HG03103 (cell line): ENCODE data around the gene PTH1R.

Experiments
- ATAC-seq: cut with Tn5 transposase; IDR thresholded peaks from one replicate; pipeline ENCODE4 v1.9.1; 2021; ENCODE audit warnings: low read depth; ENCODE audit not compliant: unreplicated experiment

PTH1R gene

GRCh38 chr3:46849686-46850467 lies 27.6 kb upstream of the PTH1R start:
- no peak for ATAC-seq

GRCh38 chr3:46850468-46850779 lies 27.1 kb upstream of the PTH1R start:
- no peak for ATAC-seq

GRCh38 chr3:46851364-46852333 lies 25.9 kb upstream of the PTH1R start:
- no peak for ATAC-seq

- ATAC-seq, result no peak
Observed at GRCh38 chr3:46852334-46852720, 25.2 kb upstream of the PTH1R start.

GRCh38 chr3:46852839-46853355 lies 24.6 kb upstream of the PTH1R start:
- ATAC-seq, result no peak

GRCh38 chr3:46853441-46854415 lies 23.8 kb upstream of the PTH1R start:
- no peak for ATAC-seq

GRCh38 chr3:46854555-46854991 lies 22.9 kb upstream of the PTH1R start:
- ATAC-seq, result no peak

- ATAC-seq, result no peak
Observed at GRCh38 chr3:46856576-46857471, 20.7 kb upstream of the PTH1R start.

- ATAC-seq, result no peak
Observed at GRCh38 chr3:46857485-46858341, 19.8 kb upstream of the PTH1R start.

GRCh38 chr3:46858456-46858855 lies 19.1 kb upstream of the PTH1R start:
- no peak for ATAC-seq

- no peak for ATAC-seq
Observed at GRCh38 chr3:46859001-46859710, 18.4 kb upstream of the PTH1R start.

GRCh38 chr3:46860017-46860809 lies 17.3 kb upstream of the PTH1R start:
- no peak for ATAC-seq

- no peak for ATAC-seq
Observed at GRCh38 chr3:46860810-46861604, 16.5 kb upstream of the PTH1R start.

GRCh38 chr3:46861605-46862368 lies 15.7 kb upstream of the PTH1R start:
- ATAC-seq, result no peak

GRCh38 chr3:46862369-46863025 lies 15.0 kb upstream of the PTH1R start:
- ATAC-seq, result no peak
